Mesenchymal stem cell (in vitro differentiated cells and primary cell): ENCODE measurements around the gene FMN1.

Experiments used
- DNase-seq: peaks from one replicate; pipeline ENCODE4 v3.0.0-alpha.2; 2013
- H2AFZ ChIP-seq: one replicate; pipeline ENCODE4 v1.6.1; 2013; ENCODE audit warnings: low read depth, mild to moderate bottlenecking, control low read depth, inconsistent platforms, low read length, moderate library complexity
- H2AK5ac ChIP-seq: 2 replicates; pipeline ENCODE4 v1.6.1; 2013; ENCODE audit warnings: low read length, moderate library complexity, mild to moderate bottlenecking, inconsistent platforms; ENCODE audit not compliant: severe bottlenecking
- H2BK120ac ChIP-seq: one replicate; pipeline ENCODE4 v1.6.1; 2013; ENCODE audit warnings: low read depth, mild to moderate bottlenecking, inconsistent platforms, low read length, moderate library complexity
- H2BK12ac ChIP-seq, 2 experiments: one replicate each; pipeline ENCODE4 v1.6.1; 2013; ENCODE audit warnings: inconsistent platforms in 2 of 2, low read length in 2 of 2, mild to moderate bottlenecking in 2 of 2, moderate library complexity in 2 of 2, control low read depth in 1 of 2
- H2BK15ac ChIP-seq: one replicate; pipeline ENCODE4 v1.6.1; 2013; ENCODE audit warnings: mild to moderate bottlenecking, low read depth, inconsistent platforms; ENCODE audit not compliant: poor library complexity, severe bottlenecking
- H2BK5ac ChIP-seq: 2 replicates; pipeline ENCODE4 v1.6.1; 2013; ENCODE audit warnings: low read depth, mild to moderate bottlenecking, low read length, control low read depth, inconsistent platforms; ENCODE audit not compliant: poor library complexity, severe bottlenecking
- H3K14ac ChIP-seq, 2 experiments: one replicate each; pipeline ENCODE4 v1.6.1; 2013; ENCODE audit warnings: inconsistent platforms in 2 of 2, low read length in 2 of 2, control low read depth in 1 of 2, mild to moderate bottlenecking in 1 of 2, moderate library complexity in 1 of 2
- H3K18ac ChIP-seq, 2 experiments: one replicate each; pipeline ENCODE4 v1.6.1; 2013; ENCODE audit warnings: inconsistent platforms in 2 of 2, low read length in 2 of 2, control low read depth in 1 of 2, low read depth in 1 of 2, mild to moderate bottlenecking in 1 of 2
- H3K23ac ChIP-seq, 2 experiments: one replicate each; pipeline ENCODE4 v1.6.1; 2013; ENCODE audit warnings: inconsistent platforms in 2 of 2, low read length in 2 of 2, mild to moderate bottlenecking in 2 of 2, moderate library complexity in 2 of 2, control low read depth in 1 of 2
- H3K27ac ChIP-seq: 2 replicates; pipeline ENCODE4 v1.5.1; 2013; ENCODE audit warnings: mild to moderate bottlenecking, moderate library complexity, low read length, control low read depth, inconsistent platforms; ENCODE audit not compliant: poor library complexity, severe bottlenecking
- H3K27me3 ChIP-seq, 2 experiments: 2 replicates each; pipeline versions ENCODE4 v1.6.1 to v1.7.0; 2013; ENCODE audit warnings: low read length in 2 of 2, mild to moderate bottlenecking in 2 of 2, moderate library complexity in 2 of 2, control low read depth in 1 of 2, inconsistent platforms in 1 of 2; ENCODE audit not compliant: control insufficient read depth in 1 of 2, insufficient read depth in 1 of 2
- H3K36me3 ChIP-seq, 2 experiments: 2 replicates each; pipeline versions ENCODE4 v1.6.1 to v1.7.0; 2013; ENCODE audit warnings: low read length in 2 of 2, control low read depth in 1 of 2, inconsistent platforms in 1 of 2, low read depth in 1 of 2, mild to moderate bottlenecking in 1 of 2; ENCODE audit not compliant: insufficient read depth in 2 of 2, control insufficient read depth in 1 of 2
- H3K4ac ChIP-seq, 2 experiments: one replicate each; pipeline ENCODE4 v1.6.1; 2013; ENCODE audit warnings: inconsistent platforms in 2 of 2, low read length in 2 of 2, mild to moderate bottlenecking in 2 of 2, moderate library complexity in 2 of 2, control low read depth in 1 of 2, low read depth in 1 of 2
- H3K4me1 ChIP-seq: 2 replicates; pipeline ENCODE4 v1.6.1; 2013; ENCODE audit warnings: low read depth, low read length, control low read depth; ENCODE audit not compliant: control insufficient read depth, insufficient read depth
- H3K4me2 ChIP-seq: 2 replicates; pipeline ENCODE4 v1.6.1; 2013; ENCODE audit warnings: low read length, mild to moderate bottlenecking, inconsistent platforms; ENCODE audit not compliant: poor library complexity, severe bottlenecking
- H3K4me3 ChIP-seq, 2 experiments: 2 replicates each; pipeline versions ENCODE4 v1.5.1 to v1.7.0; 2013; ENCODE audit warnings: low read length in 2 of 2, mild to moderate bottlenecking in 2 of 2, control low read depth in 1 of 2, low read depth in 1 of 2; ENCODE audit not compliant: insufficient read depth in 1 of 2
- H3K79me1 ChIP-seq: replicated peaks from 2 replicates; pipeline ENCODE4 v1.6.1; 2013; ENCODE audit warnings: mild to moderate bottlenecking, control low read depth, low read length, inconsistent platforms; ENCODE audit not compliant: poor library complexity, severe bottlenecking
- H3K9ac ChIP-seq: 2 replicates; pipeline ENCODE4 v1.7.0; 2013; ENCODE audit warnings: mild to moderate bottlenecking, low read length, moderate library complexity
- H3K9me3 ChIP-seq: 2 replicates; pipeline ENCODE4 v1.7.0; 2013; ENCODE audit warnings: mild to moderate bottlenecking, low read length; ENCODE audit not compliant: control insufficient read depth
- H4K8ac ChIP-seq: one replicate; pipeline ENCODE4 v1.6.1; 2013; ENCODE audit warnings: inconsistent platforms, mild to moderate bottlenecking, low read length, moderate library complexity
- H4K91ac ChIP-seq: one replicate; pipeline ENCODE4 v1.6.1; 2013; ENCODE audit warnings: mild to moderate bottlenecking, low read length, inconsistent platforms
- WGBS: methylation state at CpG from one replicate; pipeline ENCODE4 v1.1.7; 2013; ENCODE audit warnings: mixed read lengths; 5-methylcytosine and 5-hydroxymethylcytosine counted together

FMN1 gene

DNA sequence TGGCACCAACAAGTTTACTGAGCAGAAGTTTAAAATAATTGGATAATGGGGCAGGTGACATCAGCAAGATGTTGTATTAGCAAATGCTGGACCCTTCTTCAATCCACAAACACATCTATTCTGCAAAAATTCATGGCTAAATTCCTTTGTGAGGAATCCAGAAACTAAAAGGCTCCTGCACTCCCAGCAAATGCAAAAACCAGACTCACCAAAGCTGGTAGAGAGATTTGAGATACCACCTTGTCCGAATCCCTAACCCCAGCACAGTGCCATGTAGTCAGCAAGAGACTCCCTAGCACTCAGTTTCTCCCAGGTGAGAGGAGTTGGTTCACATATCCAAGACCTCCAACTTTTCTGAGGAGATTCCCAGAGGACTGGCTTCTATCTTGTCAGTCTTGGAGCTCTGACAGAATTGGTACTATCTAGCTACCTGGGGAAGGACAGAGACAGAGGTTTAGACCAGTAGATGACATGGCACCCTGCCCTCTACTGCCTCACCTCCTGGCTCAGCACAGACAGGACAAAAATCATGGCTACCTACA is 454.9 kb downstream of the FMN1 start:
- H3K18ac ChIP-seq: no peak overlapping the region
- H4K8ac ChIP-seq: no peak overlapping the region
- H3K36me3 ChIP-seq: peaks cover 0 to 7% of the 10 kb centered on the region in 2 experiments
- no peak overlapping the region for H3K4me2 ChIP-seq
- H2BK15ac ChIP-seq: no peak overlapping the region
- H3K9ac ChIP-seq: no peak overlapping the region
- 100% methylated on average over 1 of the region's 1 CpG for WGBS
- no peak overlapping the region for H3K4ac ChIP-seq
- DNase-seq: no peak
- H2AFZ ChIP-seq: no peak overlapping the region
- no peak overlapping the region for H2BK5ac ChIP-seq
- H4K91ac ChIP-seq: no peak overlapping the region
- no peaks in the 10 kb centered on the region for H3K27me3 ChIP-seq
- H3K4me3 ChIP-seq: no peak overlapping the region
- peaks cover 2% of the 10 kb centered on the region for H3K4me1 ChIP-seq
- no peak overlapping the region for H3K14ac ChIP-seq
- H3K79me1 ChIP-seq: no peaks in the 10 kb centered on the region
- H3K23ac ChIP-seq: no peak overlapping the region
- no peak overlapping the region for H2BK120ac ChIP-seq
- no peaks in the 10 kb centered on the region for H3K9me3 ChIP-seq
- no peak overlapping the region for H2BK12ac ChIP-seq
- H2AK5ac ChIP-seq: no peak overlapping the region
- no peak overlapping the region for H3K27ac ChIP-seq

DNA sequence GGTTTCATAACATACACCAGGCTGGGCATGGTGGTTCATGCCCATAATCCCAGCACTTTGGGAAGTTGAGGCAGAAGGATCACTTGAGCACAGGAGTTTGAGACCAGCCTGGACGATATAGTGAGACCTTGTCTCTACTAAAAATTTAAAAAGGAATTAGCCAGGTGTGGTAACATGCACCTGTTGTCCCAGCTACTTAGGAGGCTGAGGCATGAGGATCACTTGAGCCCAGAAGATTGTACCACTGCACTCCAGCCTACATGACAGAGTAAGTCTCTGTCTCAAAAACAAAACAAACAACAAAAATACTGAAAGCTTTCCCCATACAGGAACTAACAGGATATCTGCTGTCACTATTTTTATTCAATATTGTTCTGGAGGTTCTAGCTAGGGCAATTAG is 455.8 kb downstream of the FMN1 start:
- Histone ChIP-seq H2BK12ac (no peak overlapping the region), H3K27ac (no peak overlapping the region), H3K18ac (no peak overlapping the region), H3K4me2 (no peak overlapping the region), H3K14ac (no peak overlapping the region), H3K4me3 (no peak overlapping the region), H3K36me3 (peaks cover 0 to 10% of the 10 kb centered on the region in 2 experiments), H3K9ac (no peak overlapping the region), H4K91ac (no peak overlapping the region), H3K4me1 (peaks cover 2% of the 10 kb centered on the region), H3K27me3 (no peaks in the 10 kb centered on the region), H2BK120ac (no peak overlapping the region), H3K9me3 (no peaks in the 10 kb centered on the region), H2BK5ac (no peak overlapping the region), H2AK5ac (no peak overlapping the region), H4K8ac (no peak overlapping the region), H3K4ac (no peak overlapping the region), H2AFZ (no peak overlapping the region), H3K79me1 (no peaks in the 10 kb centered on the region), H3K23ac (no peak overlapping the region), H2BK15ac (no peak overlapping the region)
- no peak for DNase-seq
- WGBS: 88% methylated on average over 1 of the region's 1 CpG

DNA sequence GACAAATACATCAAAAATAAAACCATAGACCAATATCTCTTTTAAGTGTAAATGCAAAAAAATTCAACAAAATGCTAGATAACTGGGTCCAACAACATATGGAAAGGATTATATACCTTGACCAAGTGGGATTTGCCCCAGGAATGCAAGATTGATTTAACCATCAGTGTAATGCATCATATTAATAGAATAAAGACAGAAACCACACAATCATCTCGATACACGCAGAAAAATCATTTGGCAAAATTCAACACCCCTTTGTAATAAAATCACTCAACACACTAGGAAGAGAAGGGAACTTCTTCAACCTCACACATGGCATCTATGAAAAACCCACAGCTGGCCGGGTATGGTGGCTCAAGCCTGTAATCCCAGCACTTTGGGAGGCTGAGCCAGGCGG is 457.2 kb downstream of the FMN1 start:
- 94% methylated on average over 4 of the region's 4 CpGs for WGBS
- Histone ChIP-seq H3K9me3 (no peaks in the 10 kb centered on the region), H4K8ac (no peak overlapping the region)

DNA sequence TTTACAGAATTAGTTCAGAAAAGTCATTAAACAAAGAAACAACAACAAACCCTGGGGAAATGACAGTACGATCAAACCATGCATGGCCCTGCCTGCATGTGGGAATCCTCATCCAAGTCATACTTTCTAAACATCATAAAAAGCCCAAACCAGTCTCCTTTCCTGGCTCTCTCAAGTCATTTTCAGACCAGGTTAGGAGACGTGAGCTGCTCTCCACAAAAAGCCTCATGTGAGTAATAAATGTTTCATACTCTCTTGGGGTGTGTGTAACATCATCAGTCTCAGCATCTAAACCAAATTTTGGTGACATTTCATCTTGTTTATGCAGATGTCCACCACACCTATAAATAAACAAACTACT is 457.8 kb downstream of the FMN1 start:
- H3K9ac ChIP-seq: no peak overlapping the region
- no peak overlapping the region for H3K4ac ChIP-seq
- H2BK120ac ChIP-seq: no peak overlapping the region
- no peak overlapping the region for H3K27ac ChIP-seq
- no peak overlapping the region for H3K18ac ChIP-seq
- no peak for DNase-seq
- H4K8ac ChIP-seq: no peak overlapping the region
- H2BK5ac ChIP-seq: no peak overlapping the region
- no peaks in the 10 kb centered on the region for H3K4me1 ChIP-seq
- peaks cover 2% of the 10 kb centered on the region for H3K79me1 ChIP-seq
- H2BK12ac ChIP-seq: no peak overlapping the region
- H3K36me3 ChIP-seq: peaks cover 0 to 23% of the 10 kb centered on the region in 2 experiments
- no peak overlapping the region for H3K4me3 ChIP-seq
- no peak overlapping the region for H3K23ac ChIP-seq
- WGBS: 95% methylated on average over 1 of the region's 2 CpGs
- H3K4me2 ChIP-seq: no peak overlapping the region
- no peak overlapping the region for H4K91ac ChIP-seq
- no peak overlapping the region for H2AK5ac ChIP-seq
- H3K14ac ChIP-seq: no peak overlapping the region
- H3K27me3 ChIP-seq: no peaks in the 10 kb centered on the region
- no peak overlapping the region for H2AFZ ChIP-seq
- no peaks in the 10 kb centered on the region for H3K9me3 ChIP-seq
- H2BK15ac ChIP-seq: no peak overlapping the region

More for the DNA sequence above, 457.2 kb downstream of the FMN1 start:
- Histone ChIP-seq H2BK5ac (no peak overlapping the region), H3K4ac (no peak overlapping the region), H3K36me3 (peaks cover 0 to 18% of the 10 kb centered on the region in 2 experiments), H3K4me2 (no peak overlapping the region), H2AK5ac (no peak overlapping the region), H3K14ac (no peak overlapping the region), H3K79me1 (no peaks in the 10 kb centered on the region), H2BK12ac (no peak overlapping the region), H3K18ac (no peak overlapping the region), H3K27me3 (no peaks in the 10 kb centered on the region), H3K9ac (no peak overlapping the region), H3K23ac (no peak overlapping the region), H3K27ac (no peak overlapping the region), H4K91ac (no peak overlapping the region), H3K4me3 (no peak overlapping the region), H2BK120ac (no peak overlapping the region), H2BK15ac (no peak overlapping the region), H3K4me1 (no peaks in the 10 kb centered on the region), H2AFZ (no peak overlapping the region)
- DNase-seq: no peak
